Neural progenitor cell (in vitro differentiated cells): ENCODE measurements around the gene PLXDC2. TPM values are rescaled to one million over a fixed set of nuclear protein-coding genes. Genes with fewer than 3 reads are reported as not detected.

Source experiments
- DNase-seq: peaks from one replicate; pipeline ENCODE4 v3.0.0-alpha.2; 2016; ENCODE audit warnings: low spot score
- H2AFZ ChIP-seq: fragments of 200-600 bp; sonication (generic); replicated peaks from 2 replicates; pipeline ENCODE4 v1.6.1; 2016; ENCODE audit warnings: antibody characterized with exemption
- H3F3A ChIP-seq: fragments of 200-600 bp; sonication (generic); 2 replicates; pipeline ENCODE4 v1.6.1; 2016; ENCODE audit warnings: antibody characterized with exemption, low read depth
- H3K27ac ChIP-seq: fragments of 200-600 bp; sonication (generic); 2 replicates; pipeline ENCODE4 v1.5.1; 2016; ENCODE audit warnings: mild to moderate bottlenecking
- H3K27me3 ChIP-seq: fragments of 200-600 bp; sonication (generic); 2 replicates; pipeline ENCODE4 v1.6.1; 2016; ENCODE audit warnings: mild to moderate bottlenecking, moderate library complexity
- H3K36me3 ChIP-seq: fragments of 200-600 bp; sonication (generic); 2 replicates; pipeline ENCODE4 v1.5.1; 2016
- H3K4me1 ChIP-seq: fragments of 200-600 bp; sonication (generic); 2 replicates; pipeline ENCODE4 v1.6.1; 2016; ENCODE audit warnings: mixed run types
- H3K4me2 ChIP-seq: fragments of 200-600 bp; sonication (generic); 2 replicates; pipeline ENCODE4 v1.6.1; 2016
- H3K4me3 ChIP-seq: fragments of 200-600 bp; sonication (generic); 2 replicates; pipeline ENCODE4 v1.5.1; 2016
- H3K79me2 ChIP-seq: fragments of 200-600 bp; sonication (generic); 2 replicates; pipeline ENCODE4 v1.6.1; 2016; ENCODE audit warnings: low read depth
- H3K9ac ChIP-seq: fragments of 200-600 bp; sonication (generic); 2 replicates; pipeline ENCODE4 v1.6.1; 2016
- H3K9me3 ChIP-seq: fragments of 200-600 bp; sonication (generic); 2 replicates; pipeline ENCODE4 v1.5.1; 2016; ENCODE audit warnings: low read depth
- H4K20me1 ChIP-seq: fragments of 200-600 bp; sonication (generic); 2 replicates; pipeline ENCODE4 v1.6.1; 2016; ENCODE audit warnings: low read depth
- H3K27ac Mint-ChIP-seq: 3 replicates; pipeline ENCODE4 v1.8.0; 2021; ENCODE audit warnings: mixed read lengths
- H3K27me3 Mint-ChIP-seq: 2 replicates; pipeline ENCODE4 v1.8.0; 2022; ENCODE audit warnings: low read depth, mild to moderate bottlenecking, inconsistent platforms, moderate library complexity, mixed read lengths; ENCODE audit not compliant: insufficient read depth
- H3K36me3 Mint-ChIP-seq: 3 replicates; pipeline ENCODE4 v1.8.0; 2021; ENCODE audit warnings: mixed read lengths
- H3K4me1 Mint-ChIP-seq: 3 replicates; pipeline ENCODE4 v1.8.0; 2021; ENCODE audit warnings: mixed read lengths
- H3K4me3 Mint-ChIP-seq: 3 replicates; pipeline ENCODE4 v1.8.0; 2021; ENCODE audit warnings: mild to moderate bottlenecking, moderate library complexity, mixed read lengths
- H3K9me3 Mint-ChIP-seq: 3 replicates; pipeline ENCODE4 v1.8.0; 2020; ENCODE audit warnings: mixed read lengths
- EZH2 ChIP-seq: fragments of 200-600 bp; sonication (generic); IDR thresholded peaks from 2 replicates; pipeline ENCODE4 v1.6.1; 2017; ENCODE audit warnings: antibody characterized with exemption, mild to moderate bottlenecking, moderate library complexity
- EZH2phosphoT487 ChIP-seq: fragments of 200-600 bp; sonication (generic); IDR thresholded peaks from 2 replicates; pipeline ENCODE4 v1.6.1; 2017; ENCODE audit warnings: antibody characterized with exemption
- total RNA-seq: library from RNA; depleted of rRNA; stranded (reverse); fragments of >200 nt; gene quantifications from 2 replicates; pipeline ENCODE4 v1.2.3, GENCODE V29; 2015; ENCODE audit warnings: low replicate concordance
- TF ChIP-seq, protein P1 (sequence below): fragments of 200-600 bp; sonication (generic); IDR thresholded peaks from 2 replicates; pipeline ENCODE4 v1.5.1; 2017; ENCODE audit warnings: antibody characterized with exemption, mild to moderate bottlenecking

The PLXDC2 gene
- total RNA-seq, 1 donor from 2014 or later: 44.2 TPM

DNA sequence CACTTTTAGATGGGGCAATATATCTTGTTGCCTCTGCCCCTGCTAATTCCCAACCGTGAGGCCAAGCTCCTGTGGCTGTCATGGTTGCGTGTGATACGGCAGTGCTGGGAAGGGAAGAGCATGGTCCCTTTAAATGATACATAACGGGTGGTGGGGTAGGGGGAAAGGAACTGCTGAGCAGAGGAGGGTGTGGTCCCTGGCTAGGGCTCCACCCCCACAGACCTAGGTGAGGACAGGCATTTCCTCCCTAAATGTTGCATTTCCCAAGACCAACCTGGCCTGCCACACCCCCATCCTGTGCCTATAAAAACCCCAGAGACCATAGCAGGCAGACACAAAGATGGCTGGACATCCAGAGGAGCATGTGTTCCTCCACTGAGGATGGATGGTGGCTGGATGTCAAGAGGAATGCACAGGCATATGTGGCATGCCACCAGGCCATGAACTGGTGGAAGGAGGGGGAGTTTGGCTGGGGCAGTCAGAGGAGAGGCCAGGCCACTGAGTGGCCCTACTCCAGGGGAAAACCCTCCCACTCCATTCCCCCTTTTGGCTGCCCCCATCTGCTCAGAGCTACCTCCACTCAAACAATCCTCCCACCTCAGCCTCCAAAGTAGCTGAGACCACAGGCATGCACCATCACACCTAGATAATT, 104.0 kb downstream of the PLXDC2 start:
- peaks cover 2% of the 10 kb centered on the region for H3K9me3 Mint-ChIP-seq
- H3K27ac Mint-ChIP-seq: no peak overlapping the region
- Histone ChIP-seq H4K20me1 (no peaks in the 10 kb centered on the region), H3K4me2 (no peak overlapping the region), H3K79me2 (peaks cover 45% of the 10 kb centered on the region), H3K27ac (no peak overlapping the region), H3K27me3 (no peaks in the 10 kb centered on the region), H3K36me3 (no peaks in the 10 kb centered on the region), H3K9ac (no peak overlapping the region), H2AFZ (no peak overlapping the region), H3K9me3 (no peaks in the 10 kb centered on the region), H3F3A (no peaks in the 10 kb centered on the region), H3K4me1 (no peaks in the 10 kb centered on the region), H3K4me3 (no peak overlapping the region)
- no peak for DNase-seq
- no peak for TF ChIP-seq EZH2phosphoT487
- TF ChIP-seq, protein P1, sequence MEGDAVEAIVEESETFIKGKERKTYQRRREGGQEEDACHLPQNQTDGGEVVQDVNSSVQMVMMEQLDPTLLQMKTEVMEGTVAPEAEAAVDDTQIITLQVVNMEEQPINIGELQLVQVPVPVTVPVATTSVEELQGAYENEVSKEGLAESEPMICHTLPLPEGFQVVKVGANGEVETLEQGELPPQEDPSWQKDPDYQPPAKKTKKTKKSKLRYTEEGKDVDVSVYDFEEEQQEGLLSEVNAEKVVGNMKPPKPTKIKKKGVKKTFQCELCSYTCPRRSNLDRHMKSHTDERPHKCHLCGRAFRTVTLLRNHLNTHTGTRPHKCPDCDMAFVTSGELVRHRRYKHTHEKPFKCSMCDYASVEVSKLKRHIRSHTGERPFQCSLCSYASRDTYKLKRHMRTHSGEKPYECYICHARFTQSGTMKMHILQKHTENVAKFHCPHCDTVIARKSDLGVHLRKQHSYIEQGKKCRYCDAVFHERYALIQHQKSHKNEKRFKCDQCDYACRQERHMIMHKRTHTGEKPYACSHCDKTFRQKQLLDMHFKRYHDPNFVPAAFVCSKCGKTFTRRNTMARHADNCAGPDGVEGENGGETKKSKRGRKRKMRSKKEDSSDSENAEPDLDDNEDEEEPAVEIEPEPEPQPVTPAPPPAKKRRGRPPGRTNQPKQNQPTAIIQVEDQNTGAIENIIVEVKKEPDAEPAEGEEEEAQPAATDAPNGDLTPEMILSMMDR: no peak
- TF ChIP-seq EZH2: no peak
- peaks cover 4% of the 10 kb centered on the region for H3K36me3 Mint-ChIP-seq
- H3K4me3 Mint-ChIP-seq: no peak overlapping the region
- no peaks in the 10 kb centered on the region for H3K27me3 Mint-ChIP-seq
- peaks cover 19% of the 10 kb centered on the region for H3K4me1 Mint-ChIP-seq

DNA sequence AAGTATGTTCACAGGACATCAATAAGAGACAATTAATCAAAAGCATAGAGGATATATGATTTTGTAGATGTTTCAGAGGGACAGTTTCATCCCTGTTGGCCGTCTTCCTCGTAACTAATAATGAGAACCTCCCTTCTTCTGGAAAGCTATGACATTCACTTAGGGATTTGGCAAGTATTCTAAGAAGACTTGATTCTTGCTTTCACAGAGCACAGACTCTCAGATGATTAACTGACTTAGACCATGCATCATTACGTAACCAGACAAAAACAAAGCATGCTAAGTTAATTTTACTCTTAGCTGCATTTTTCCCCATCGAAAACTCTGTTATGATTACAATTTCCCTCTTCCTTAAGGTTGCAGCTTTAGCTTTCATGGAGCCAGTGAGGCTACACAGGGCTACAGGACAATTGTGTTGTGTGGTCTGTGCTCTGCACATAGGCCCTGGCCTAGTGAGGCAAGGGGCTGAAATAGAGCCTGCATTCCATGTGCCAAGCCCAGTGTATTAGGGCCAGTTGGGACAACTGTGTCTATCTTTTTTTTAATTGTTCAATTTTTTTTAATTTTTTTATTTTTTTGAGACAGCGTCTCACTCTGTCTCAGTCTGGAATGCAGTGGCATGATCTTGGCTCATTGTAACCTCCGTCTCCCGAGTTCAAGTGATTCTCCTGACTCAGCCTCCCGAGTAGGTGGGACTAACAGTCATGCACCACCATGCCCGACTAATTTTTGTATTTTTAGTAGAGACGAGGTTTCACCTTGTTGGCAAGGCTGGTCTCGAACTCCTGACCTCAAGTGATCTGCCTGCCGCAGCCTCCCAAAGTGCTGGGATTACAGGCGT, 105.3 kb downstream of the PLXDC2 start:
- H3K9me3 Mint-ChIP-seq: peaks cover 2% of the 10 kb centered on the region
- H3K27ac ChIP-seq: no peak overlapping the region
- H3K27ac Mint-ChIP-seq: no peak overlapping the region
- H4K20me1 ChIP-seq: no peaks in the 10 kb centered on the region
- H3K36me3 ChIP-seq: no peaks in the 10 kb centered on the region
- TF ChIP-seq, protein P1: no peak
- TF ChIP-seq EZH2 (no peak), EZH2phosphoT487 (no peak)
- H2AFZ ChIP-seq: no peak overlapping the region
- H3K4me1 Mint-ChIP-seq: peaks cover 26% of the 10 kb centered on the region
- H3F3A ChIP-seq: no peaks in the 10 kb centered on the region
- H3K9ac ChIP-seq: no peak overlapping the region
- H3K4me1 ChIP-seq: no peaks in the 10 kb centered on the region
- H3K4me3 ChIP-seq: no peak overlapping the region
- no peaks in the 10 kb centered on the region for H3K27me3 ChIP-seq
- H3K79me2 ChIP-seq: peaks cover 38% of the 10 kb centered on the region
- H3K4me2 ChIP-seq: no peak overlapping the region
- H3K27me3 Mint-ChIP-seq: no peaks in the 10 kb centered on the region
- no peaks in the 10 kb centered on the region for H3K9me3 ChIP-seq
- no peak overlapping the region for H3K4me3 Mint-ChIP-seq
- peaks cover 3% of the 10 kb centered on the region for H3K36me3 Mint-ChIP-seq
- DNase-seq: no peak

DNA sequence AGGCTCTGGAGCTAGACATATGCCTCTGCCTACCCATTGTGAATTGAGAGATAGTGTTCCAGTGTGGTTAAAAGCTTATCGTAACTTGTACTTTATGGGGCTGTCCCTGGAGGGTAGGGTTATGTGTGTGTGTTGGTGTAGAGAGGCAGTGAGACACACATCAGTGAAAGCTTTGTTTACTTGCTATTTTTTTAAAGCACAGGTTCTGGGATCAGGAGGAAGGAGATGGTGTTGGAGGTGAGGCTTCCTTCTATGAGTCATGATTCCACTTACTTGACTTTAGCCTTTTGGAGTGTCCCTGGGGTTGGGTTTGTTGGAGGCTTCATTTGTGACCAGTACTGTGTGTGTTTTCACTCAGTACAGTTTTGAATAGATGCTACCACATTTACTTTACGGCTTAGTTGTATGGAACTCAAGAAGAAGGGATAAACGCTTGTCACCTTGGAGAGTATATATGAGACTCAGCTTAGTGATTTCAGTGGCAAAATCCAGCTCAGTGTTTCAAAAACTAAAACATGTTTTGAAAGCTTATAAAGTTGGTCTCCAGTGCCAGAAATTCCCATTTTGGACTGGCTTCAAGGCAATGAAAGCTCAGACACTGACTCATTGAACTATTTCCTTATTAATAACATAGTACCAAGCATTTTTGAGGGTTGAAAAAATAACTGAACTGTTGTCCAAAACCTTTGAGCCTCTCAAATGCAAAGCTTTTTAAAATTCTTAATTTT, 106.2 kb downstream of the PLXDC2 start:
- Histone ChIP-seq H4K20me1 (no peaks in the 10 kb centered on the region), H3K36me3 (no peaks in the 10 kb centered on the region), H3K79me2 (peaks cover 45% of the 10 kb centered on the region), H3K4me2 (no peak overlapping the region), H3K27me3 (no peaks in the 10 kb centered on the region), H3K4me3 (no peak overlapping the region), H3K27ac (no peak overlapping the region), H3K4me1 (no peaks in the 10 kb centered on the region), H2AFZ (no peak overlapping the region), H3F3A (no peaks in the 10 kb centered on the region), H3K9me3 (no peaks in the 10 kb centered on the region), H3K9ac (no peak overlapping the region)
- no peak for DNase-seq
- Mint-ChIP-seq H3K27me3 (peaks cover 2% of the 10 kb centered on the region), H3K9me3 (peaks cover 6% of the 10 kb centered on the region), H3K4me1 (peaks cover 26% of the 10 kb centered on the region), H3K36me3 (peaks cover 3% of the 10 kb centered on the region), H3K27ac (no peak overlapping the region), H3K4me3 (no peak overlapping the region)
- TF ChIP-seq, protein P1: no peak
- no peak for TF ChIP-seq EZH2phosphoT487
- no peak for TF ChIP-seq EZH2
